ENCODE data around the gene FBXL4.

The FBXL4 gene

GRCh38 chr6:98973571-98973970 lies 25.8 kb upstream of the FBXL4 start:
- TF ChIP-seq, protein P1, sequence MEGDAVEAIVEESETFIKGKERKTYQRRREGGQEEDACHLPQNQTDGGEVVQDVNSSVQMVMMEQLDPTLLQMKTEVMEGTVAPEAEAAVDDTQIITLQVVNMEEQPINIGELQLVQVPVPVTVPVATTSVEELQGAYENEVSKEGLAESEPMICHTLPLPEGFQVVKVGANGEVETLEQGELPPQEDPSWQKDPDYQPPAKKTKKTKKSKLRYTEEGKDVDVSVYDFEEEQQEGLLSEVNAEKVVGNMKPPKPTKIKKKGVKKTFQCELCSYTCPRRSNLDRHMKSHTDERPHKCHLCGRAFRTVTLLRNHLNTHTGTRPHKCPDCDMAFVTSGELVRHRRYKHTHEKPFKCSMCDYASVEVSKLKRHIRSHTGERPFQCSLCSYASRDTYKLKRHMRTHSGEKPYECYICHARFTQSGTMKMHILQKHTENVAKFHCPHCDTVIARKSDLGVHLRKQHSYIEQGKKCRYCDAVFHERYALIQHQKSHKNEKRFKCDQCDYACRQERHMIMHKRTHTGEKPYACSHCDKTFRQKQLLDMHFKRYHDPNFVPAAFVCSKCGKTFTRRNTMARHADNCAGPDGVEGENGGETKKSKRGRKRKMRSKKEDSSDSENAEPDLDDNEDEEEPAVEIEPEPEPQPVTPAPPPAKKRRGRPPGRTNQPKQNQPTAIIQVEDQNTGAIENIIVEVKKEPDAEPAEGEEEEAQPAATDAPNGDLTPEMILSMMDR (IDR thresholded peaks at IDR 0.05; ENCODE audit: low read depth, low read length): no peak
- no peak overlapping the region for H3K4me3 ChIP-seq (replicated peaks in 1 of 2; ENCODE audit: low read depth in 2 of 2, low read length in 2 of 2)
- DNase-seq (ENCODE audit: low read depth in 2 of 2): no peak

DNA sequence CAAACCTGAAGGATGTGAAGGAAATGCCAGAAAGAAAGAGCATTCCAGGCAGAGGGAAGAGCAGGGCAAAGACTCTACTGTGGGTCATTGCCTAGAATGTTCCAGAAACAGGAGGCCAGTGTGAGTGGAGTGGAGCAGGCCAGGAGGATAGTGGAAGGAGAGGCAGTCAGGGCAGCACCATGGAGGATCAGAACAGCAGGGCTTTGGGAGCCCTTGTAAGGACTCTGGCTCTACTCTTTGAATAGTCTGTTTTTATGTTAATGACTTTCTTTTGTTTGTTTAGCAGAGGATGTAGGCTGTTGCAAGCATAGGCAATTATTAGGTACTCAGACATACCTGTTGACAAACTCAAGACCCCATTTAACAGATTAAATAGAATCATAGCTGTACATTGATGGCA lies 23.6 kb upstream of the FBXL4 start:
- no peak overlapping the region for H3K4me3 ChIP-seq (replicated peaks in 1 of 2; ENCODE audit: low read depth in 2 of 2, low read length in 2 of 2)
- no peak for DNase-seq (ENCODE audit: low read depth in 2 of 2)
- TF ChIP-seq, protein P1 (IDR thresholded peaks at IDR 0.05; ENCODE audit: low read depth, low read length): no peak

DNA sequence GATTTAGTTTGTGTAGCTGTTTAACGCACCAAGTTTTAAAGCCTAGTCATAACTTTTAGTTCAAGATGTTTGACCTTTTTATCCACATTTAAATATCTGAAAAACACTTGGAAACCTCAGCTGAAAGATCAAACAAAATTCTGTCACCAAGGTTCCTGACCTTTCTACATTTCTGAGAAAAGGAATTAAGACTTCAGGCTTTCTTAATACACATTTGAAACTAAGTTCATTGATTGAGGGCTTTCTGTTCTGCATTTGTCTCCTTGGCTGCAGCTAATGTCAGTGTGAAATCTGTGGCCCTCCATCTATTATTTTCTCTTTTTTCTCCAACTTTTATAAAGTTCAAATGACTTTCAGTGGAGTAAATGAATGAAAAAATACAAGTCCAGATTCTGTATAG lies 22.7 kb upstream of the FBXL4 start:
- TF ChIP-seq, protein P1 (IDR thresholded peaks at IDR 0.05; ENCODE audit: low read depth, low read length): no peak
- no peak for DNase-seq (ENCODE audit: low read depth in 2 of 2)
- no peak overlapping the region for H3K4me3 ChIP-seq (replicated peaks in 1 of 2; ENCODE audit: low read depth in 2 of 2, low read length in 2 of 2)

DNA sequence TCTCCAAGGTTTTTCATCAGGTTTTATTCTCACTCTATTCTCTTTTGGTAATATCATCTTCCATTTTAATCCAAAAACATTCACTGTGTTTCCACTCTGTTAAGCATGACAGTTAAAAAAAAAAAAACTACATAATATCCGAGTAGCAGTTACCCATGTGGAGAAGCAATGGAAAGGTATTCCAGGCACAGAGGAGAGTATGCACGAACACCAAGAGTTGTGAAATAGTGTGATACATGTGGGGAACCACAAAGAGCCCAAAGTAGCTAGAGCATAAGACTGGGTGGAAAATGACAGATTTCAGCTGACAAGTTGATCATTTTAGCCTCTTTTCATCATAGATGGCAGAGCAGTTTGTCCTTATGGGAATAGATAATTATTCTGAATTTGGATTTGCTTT lies 19.9 kb upstream of the FBXL4 start:
- no peak for DNase-seq (ENCODE audit: low read depth in 2 of 2)
- TF ChIP-seq, protein P1 (IDR thresholded peaks at IDR 0.05; ENCODE audit: low read depth, low read length): no peak
- no peak overlapping the region for H3K4me3 ChIP-seq (replicated peaks in 1 of 2; ENCODE audit: low read depth in 2 of 2, low read length in 2 of 2)

- TF ChIP-seq, protein P1 (IDR thresholded peaks at IDR 0.05; ENCODE audit: low read depth, low read length): no peak
- H3K4me3 ChIP-seq (replicated peaks in 1 of 2; ENCODE audit: low read depth in 2 of 2, low read length in 2 of 2): no peak overlapping the region
- DNase-seq (ENCODE audit: low read depth in 2 of 2): no peak
Observed at GRCh38 chr6:98959631-98960030, 11.9 kb upstream of the FBXL4 start.

DNA sequence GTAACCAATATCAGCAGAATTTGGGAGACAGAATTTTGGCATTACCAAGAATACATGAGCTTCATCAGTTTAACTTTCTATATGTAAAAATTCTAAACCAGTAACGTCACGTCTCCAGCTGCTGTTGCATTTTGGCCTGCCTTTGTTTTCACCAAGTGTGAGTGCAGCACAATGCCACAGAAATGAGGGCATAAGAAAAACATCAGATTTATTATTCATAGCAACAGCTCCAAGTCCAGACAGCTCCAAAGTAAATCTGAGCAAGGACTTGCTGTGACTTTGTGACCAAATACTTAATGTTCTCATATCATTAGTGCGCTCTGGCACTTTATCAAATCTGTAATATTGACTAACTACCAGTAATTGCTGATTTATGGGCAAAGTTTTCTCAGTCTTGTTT lies 11.0 kb upstream of the FBXL4 start:
- H3K4me3 ChIP-seq (replicated peaks in 1 of 2; ENCODE audit: low read depth in 2 of 2, low read length in 2 of 2): no peak overlapping the region
- DNase-seq (ENCODE audit: low read depth in 2 of 2): no peak
- TF ChIP-seq, protein P1 (IDR thresholded peaks at IDR 0.05; ENCODE audit: low read depth, low read length): no peak

DNA sequence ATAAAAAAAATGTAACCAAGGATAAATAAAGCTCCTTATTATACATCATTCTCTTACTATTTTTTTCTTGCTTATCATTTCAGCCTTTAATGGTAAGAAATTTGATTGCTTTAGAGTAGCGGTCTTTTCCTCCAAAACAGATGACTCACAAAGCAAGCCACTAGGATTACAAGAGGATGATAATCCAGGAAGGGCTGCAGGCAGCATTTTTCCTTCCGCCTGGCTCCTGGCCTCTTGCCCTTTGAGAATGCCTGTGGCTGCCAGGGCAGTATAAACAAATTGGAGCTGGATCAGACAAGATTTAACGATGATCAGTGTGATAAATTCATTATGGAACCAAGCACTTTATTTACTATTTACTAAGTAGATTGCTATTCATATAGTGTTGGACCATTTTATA lies 9.7 kb upstream of the FBXL4 start:
- DNase-seq (ENCODE audit: low read depth in 2 of 2): peak; percentile 30 to 42
- TF ChIP-seq, protein P1 (IDR thresholded peaks at IDR 0.05; ENCODE audit: low read depth, low read length): no peak
- H3K4me3 ChIP-seq (replicated peaks in 1 of 2; ENCODE audit: low read depth in 2 of 2, low read length in 2 of 2): no peak overlapping the region

All from cardiac fibroblast (primary cell).